HG02884 (cell line): ENCODE data around the gene MRTFB.

Source experiments
- ATAC-seq: cut with Tn5 transposase; IDR thresholded peaks from one replicate; pipeline ENCODE4 v1.9.1; 2021; ENCODE audit warnings: mild to moderate bottlenecking, moderate library complexity; ENCODE audit not compliant: unreplicated experiment

MRTFB gene

GRCh38 chr16:14223632-14224031 is 152.5 kb downstream of the MRTFB start:
- no peak for ATAC-seq

DNA sequence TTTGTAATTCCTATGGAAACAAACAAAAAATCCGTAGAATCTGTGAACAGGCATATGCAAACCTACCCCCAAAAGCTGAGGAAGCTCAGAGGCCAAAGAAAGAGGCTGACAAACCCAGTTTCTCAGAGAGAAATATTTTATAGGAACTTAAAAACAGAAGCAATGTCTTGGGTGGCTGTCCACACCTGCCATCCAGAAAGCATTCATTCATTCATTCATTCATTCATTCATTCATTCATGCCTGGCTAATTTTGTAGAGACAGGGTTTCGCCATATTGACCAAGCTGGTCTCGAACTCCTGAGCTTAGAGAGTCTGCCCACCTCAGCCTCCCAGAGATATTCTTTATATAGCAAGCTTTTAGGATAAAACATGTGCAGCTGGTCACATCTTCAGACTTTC is 154.3 kb downstream of the MRTFB start:
- ATAC-seq, result no peak

DNA sequence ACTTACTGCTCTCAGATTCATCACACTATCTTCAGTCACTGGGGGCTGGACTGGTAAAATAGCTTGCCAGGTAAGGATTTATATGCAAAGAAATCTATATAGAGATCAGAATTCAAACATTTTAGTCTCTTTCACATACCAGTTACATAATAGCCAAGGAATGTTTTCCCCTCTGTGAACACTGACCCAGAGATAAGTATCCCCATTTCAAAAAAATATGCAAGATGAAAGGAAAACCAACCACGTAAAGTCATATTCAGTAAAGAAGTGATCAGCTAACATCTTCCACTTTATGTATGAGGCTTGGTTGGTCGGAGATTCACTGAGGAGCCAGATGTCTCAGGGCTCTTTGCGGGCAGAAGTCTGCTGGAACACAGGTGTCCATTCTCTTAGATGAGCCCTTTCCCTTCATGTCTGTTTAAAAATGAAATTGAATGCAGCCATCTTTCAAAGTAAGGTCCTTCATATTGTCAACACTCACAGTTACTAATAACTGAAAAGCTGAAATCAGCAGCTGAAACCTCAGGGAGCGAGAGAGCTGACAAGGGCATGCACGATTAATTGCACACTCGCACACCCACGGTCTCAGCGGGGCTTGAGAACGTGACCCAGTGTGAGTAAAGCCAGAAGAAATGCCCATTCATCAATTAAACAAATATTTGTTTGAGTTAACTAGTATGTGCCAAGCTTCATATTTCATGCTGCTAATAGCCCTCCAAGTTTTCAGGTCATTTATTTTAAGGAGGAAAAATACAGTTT is 161.2 kb downstream of the MRTFB start:
- ATAC-seq, result no peak

GRCh38 chr16:14236401-14236800 is 165.3 kb downstream of the MRTFB start:
- ATAC-seq, result no peak

GRCh38 chr16:14238756-14239155 is 167.6 kb downstream of the MRTFB start:
- ATAC-seq, result no peak

DNA sequence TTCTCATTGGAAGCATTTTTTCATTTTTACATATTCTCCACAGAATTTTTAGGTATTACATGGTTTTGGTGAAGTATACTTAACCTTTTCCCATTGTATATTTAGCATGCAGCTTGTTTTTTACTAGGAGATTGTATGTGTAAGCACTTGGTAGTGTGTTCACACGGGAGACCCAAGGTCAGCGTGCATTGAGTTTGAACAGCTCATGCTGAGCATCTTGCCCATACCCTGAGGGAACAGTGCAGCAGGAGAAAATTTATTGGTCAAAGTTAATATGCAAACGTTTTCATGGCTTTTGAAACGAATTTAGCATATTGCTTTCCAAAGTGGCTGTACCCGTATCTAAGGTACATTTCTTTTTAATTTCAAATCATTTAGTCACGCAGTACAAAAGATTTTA is 168.7 kb downstream of the MRTFB start:
- ATAC-seq, result no peak

DNA sequence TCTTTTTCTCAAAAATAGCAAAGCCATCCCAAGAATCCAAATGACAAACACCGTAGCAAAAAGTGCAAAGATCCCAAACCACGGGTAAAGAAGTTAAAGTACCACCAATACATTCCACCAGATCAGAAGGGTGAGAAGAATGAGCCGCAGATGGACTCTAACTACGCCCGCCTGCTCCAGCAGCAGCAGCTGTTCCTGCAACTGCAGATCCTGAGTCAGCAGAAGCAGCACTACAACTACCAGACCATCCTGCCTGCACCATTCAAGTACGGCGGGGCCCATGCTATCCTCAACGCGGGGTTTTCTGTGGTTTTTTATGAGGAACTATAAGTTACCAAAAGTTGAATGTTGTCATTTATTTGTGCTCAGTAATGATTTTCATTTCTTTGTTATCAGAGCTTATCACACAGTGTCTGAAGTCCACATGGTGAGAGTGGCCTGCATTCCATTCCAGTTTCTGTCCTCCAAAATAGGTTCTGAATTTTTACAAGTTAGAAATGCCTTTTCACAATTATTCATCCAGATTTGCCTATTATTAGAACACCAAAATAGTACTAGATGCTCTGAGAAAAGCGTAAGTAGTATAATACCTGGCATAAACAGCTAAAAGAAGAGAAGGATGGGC is 169.2 kb downstream of the MRTFB start:
- ATAC-seq, result no peak

DNA sequence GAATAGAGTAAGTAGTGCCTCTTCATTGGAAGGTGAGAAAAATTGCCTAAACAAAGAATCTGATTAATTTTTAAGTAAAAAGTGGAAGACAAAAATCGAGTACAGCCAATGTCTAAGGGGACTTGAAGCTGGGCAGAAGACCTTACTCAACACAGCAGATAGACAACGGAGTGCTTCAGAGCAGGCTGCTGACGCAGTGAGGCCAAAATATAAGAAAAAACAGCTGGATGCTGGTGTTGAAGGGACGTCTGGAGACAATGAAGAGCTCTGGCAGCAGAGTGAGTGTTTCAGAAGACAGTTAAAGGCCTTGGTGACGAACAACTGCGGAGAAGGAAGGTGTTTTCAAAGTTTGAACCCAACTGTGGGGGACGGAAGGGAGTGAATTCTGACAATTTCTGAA is 169.8 kb downstream of the MRTFB start:
- ATAC-seq, result no peak

DNA sequence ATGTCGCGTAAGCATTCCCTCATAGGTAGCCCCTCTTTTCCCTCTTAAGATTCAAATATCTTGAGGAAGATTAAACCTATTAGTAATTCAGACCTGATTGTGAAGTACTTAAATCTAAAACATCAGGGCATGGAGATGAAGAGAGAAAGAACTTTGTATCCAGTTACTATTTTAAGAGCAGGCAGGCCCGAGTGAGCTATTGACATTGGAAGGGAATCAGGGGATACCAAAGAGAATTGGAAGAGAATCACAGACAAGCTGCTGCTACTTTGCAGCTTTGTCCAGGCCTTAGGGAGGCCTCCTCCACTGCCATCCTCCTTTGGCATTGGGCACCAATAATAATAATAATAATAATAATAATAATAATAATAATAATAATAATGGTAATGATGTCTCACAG is 170.5 kb downstream of the MRTFB start:
- no peak for ATAC-seq

- ATAC-seq, result no peak
These were observed 171.7 kb downstream of the MRTFB start for GRCh38 chr16:14242769-14243168.

GRCh38 chr16:14244196-14245010 is 173.3 kb downstream of the MRTFB start:
- ATAC-seq, result no peak

GRCh38 chr16:14248791-14249190 is 177.7 kb downstream of the MRTFB start:
- no peak for ATAC-seq

GRCh38 chr16:14249291-14250032 is 178.3 kb downstream of the MRTFB start:
- no peak for ATAC-seq

DNA sequence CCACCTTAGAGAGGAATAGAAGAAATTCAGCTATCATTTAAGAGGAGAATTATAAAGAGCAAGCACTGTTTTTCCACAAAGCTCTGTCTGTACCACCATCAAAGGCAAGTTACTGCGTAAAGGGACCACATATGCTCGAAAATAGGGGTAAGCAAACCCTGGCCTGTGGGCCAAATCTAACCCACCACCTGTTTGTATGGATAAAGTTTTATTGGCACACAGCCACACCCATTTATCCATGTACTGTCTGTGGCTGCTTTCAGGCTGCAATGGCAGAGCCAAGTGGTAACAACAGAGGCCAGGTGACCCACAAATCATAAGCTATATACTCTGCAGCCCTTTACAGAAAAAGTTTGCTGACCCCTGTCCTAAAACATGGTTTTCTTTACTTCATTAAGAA is 180.3 kb downstream of the MRTFB start:
- no peak for ATAC-seq

DNA sequence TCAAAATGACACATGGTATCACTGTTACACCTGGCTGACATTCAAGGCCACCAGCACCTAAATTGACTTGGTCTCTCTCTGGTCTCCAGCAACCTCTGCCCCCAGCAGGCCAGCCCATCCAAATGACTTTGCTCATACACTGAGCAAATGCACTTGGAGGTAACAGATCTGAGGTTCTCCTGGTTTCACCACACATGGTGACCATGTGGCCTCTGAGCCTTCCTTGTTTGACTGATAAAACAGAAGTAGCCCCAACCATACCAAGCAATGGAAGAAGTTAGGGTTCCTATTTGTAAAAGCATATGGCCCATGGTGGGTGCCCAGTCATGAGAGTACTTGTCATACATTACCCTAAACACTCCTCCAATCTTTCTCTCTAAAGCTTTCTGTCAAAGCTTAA is 181.7 kb downstream of the MRTFB start:
- no peak for ATAC-seq

DNA sequence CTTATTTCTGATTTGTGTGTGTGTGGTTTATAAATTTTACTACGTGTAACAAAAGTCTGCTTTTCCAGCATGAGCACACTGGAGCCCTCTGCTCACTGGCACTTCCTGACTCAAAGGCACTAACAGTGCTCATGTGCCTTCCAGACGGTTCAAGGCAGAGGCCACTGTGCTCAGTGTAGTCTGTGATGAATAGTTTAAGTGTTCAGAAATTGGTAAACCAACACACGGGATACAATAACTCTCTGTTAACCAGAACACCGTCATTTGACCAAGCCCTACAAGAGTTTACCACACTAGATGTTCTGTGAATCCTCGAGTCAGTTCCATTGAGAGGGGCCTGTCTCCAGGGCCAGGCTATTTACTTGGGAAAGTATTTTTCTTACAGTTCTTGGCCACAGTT is 191.9 kb downstream of the MRTFB start:
- no peak for ATAC-seq

GRCh38 chr16:14263769-14264168 is 192.7 kb downstream of the MRTFB start:
- ATAC-seq, result no peak

DNA sequence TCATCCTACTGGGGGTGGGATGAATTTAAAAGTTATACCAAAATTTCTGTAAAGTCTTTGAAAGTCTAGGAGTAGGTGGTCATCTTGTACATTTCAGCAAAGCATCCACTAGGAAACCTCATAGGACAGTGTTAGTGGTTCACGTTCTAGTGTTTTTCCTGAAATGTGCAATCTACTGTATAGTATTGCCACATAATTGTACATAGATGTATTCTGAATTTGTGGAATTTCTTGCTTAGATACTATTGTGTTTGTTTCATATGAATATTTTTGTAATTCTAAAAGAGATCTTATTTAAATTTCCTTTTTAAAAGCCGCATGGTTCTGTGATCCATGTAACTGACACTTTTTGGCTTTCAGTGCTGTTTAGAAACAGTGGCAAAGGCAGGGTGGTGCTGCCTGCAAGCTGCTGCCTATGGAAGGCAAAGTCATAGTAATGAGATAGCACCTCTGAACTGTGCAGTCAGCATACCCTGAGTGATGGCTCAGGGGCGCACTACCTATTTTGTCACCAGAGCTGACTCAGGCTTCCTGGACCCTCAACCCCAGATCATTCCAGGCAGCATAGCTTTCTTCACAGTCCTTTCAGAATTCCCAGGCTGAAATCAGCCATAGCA is 193.3 kb downstream of the MRTFB start:
- ATAC-seq, result no peak

DNA sequence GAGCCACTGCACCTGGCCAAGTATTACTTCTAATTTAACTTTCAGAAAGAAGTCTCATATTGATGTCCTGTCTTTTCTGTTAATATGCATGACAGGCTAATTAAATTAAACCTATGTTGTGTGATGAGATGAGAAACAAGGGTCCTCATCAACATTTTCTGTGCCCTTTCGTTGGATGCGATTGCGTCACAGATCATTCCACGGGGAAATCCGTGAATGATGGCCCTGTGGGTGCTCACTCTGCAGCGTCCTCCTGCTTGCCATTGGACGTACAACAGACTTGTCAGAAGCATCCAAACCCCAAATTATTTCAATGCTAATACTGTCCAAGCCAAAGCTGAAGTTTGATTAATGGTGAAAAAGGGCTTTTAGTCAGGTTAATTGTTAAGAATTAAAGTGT is 197.0 kb downstream of the MRTFB start:
- no peak for ATAC-seq

DNA sequence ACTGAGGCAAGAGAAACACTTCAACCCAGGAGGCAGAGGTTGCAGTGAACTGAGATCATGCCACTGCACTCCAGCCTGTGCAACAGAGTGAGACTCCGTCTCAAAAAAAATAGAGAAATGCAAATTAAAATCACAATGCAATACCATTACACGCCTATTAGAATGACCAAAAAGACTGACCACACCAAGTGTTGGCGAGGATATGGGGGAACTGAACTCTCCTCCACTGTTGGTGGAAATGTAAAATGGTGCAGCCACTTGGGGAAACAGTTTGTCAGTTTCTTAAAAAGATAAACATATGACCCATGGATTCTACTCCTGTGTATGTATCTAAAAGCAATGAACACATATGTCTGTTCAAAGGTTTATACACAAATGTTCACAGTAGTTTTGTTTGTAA is 204.8 kb downstream of the MRTFB start:
- ATAC-seq, result no peak

- no peak for ATAC-seq
These were observed 207.6 kb downstream of the MRTFB start for GRCh38 chr16:14278749-14279148.
